BJ (cell line): ENCODE data around the gene KIF16B. TPM values are rescaled to one million over a fixed set of nuclear protein-coding genes. Genes with fewer than 3 reads are reported as not detected.
A peak's percentile ranks its signal among the peaks of the same experiment; 100 is the strongest.

Experiments used
- CTCF ChIA-PET: fragments of 350-600 bp; formaldehyde crosslinking; extraction: SDS; loops from one replicate; lab custom pipeline; 2021; ENCODE audit warnings: antibody characterized with exemption, inconsistent platforms; lab: Yijun Ruan, JAX
- POLR2A ChIA-PET: fragments of 300-600 bp; sonication (Branson Sonifier 250); formaldehyde crosslinking; extraction: SDS; loops from one replicate; lab custom pipeline; 2021; ENCODE audit warnings: antibody characterized with exemption; lab: Charles Lee
- DNase-seq: peaks from one replicate; pipeline ENCODE4 v3.0.0-alpha.2; 2011; ENCODE audit warnings: low read depth
- H3K27me3 ChIP-seq: 2 replicates; pipeline ENCODE4 v1.6.0; 2011; ENCODE audit warnings: low read length; ENCODE audit not compliant: control insufficient read depth, insufficient read depth
- H3K36me3 ChIP-seq: 2 replicates; pipeline ENCODE4 v1.5.1; 2011; ENCODE audit warnings: low read length; ENCODE audit not compliant: control insufficient read depth, insufficient read depth
- H3K4me3 ChIP-seq: 2 replicates; pipeline ENCODE4 v1.5.1; 2011; ENCODE audit warnings: low read depth, mild to moderate bottlenecking, control low read depth, low read length
- CTCF ChIP-seq: IDR thresholded peaks from 2 replicates; pipeline ENCODE4 v1.5.1; 2011; ENCODE audit warnings: low read depth, mild to moderate bottlenecking, control low read depth, inconsistent platforms, low read length, moderate library complexity; ENCODE audit not compliant: insufficient read depth
- polyA plus RNA-seq: library from polyadenylated mRNA; depleted of rRNA; stranded (reverse); fragments of >200 nt; gene quantifications from 2 replicates; pipeline ENCODE4 v1.2.3, GENCODE V29; 2011

KIF16B gene
- polyA plus RNA-seq, 1 experiment: 3.2 TPM

DNA sequence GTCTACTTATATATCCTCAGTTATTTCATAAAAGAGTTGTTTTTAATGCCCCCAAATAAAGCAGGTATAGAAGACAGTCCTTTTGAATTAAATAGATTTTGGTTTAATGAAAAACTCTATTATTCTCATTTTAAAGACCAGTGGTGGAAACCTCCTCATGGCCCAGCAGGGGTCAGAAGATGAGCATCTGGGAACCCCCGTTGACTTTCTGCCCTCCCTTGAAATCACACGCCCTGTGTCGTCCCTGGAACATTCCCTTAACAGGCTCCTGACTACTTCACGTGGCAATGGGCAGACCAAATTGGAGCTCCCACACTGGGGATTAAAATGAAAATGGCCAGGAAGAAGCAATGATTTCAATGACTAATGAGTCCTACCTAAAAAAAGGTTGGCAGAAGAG, 220.9 kb downstream of the KIF16B start:
- DNase-seq: no peak
- H3K27me3 ChIP-seq: no peaks in the 10 kb centered on the region
- TF ChIP-seq CTCF: no peak
- POLR2A ChIA-PET: no interaction called here
- no peak overlapping the region for H3K4me3 ChIP-seq
- CTCF ChIA-PET: no interaction called here
- H3K36me3 ChIP-seq: no peaks in the 10 kb centered on the region

DNA sequence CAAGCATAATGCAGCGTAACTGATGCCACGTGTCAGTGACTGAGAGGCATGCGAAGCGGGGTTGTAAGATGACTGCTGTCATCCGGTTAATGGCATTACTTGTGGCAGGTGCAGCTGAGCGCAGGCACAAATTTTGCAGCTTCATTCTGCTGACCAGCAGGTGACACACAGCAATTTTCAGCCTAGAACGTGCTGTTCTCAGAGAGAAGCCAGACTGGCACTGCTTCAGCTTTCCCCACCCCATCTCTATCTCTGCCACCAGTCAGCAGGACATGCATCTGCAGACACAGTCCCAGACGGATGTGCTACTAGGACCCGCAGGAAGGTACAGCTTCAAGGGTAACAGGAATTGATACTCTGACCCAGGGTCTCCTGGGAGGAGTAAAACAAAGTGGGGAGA, 221.8 kb downstream of the KIF16B start:
- no peak for DNase-seq
- no peak overlapping the region for H3K4me3 ChIP-seq
- POLR2A ChIA-PET: no interaction called here
- CTCF ChIA-PET: no interaction called here
- H3K36me3 ChIP-seq: no peaks in the 10 kb centered on the region
- TF ChIP-seq CTCF: no peak
- no peaks in the 10 kb centered on the region for H3K27me3 ChIP-seq

DNA sequence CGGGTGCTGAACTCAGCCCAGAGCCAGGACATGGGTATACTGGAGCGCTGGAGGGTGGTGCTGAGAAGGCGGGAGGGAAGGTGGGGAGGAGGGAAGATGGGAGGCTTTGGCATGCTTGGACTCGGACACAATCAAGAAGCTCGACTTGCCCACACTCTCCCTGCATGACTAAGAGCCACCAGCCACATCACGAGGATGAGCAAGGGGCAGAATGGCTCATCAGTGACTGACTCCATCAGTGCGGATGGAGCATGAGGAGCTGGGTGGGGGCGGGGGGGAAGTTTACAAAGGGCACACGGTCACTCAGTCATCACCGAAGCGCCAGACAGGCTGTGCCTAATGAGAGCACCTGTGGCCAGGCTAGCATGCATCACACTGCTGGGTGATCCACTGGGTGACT, 222.8 kb downstream of the KIF16B start:
- Histone ChIP-seq H3K4me3 (no peak overlapping the region), H3K36me3 (no peaks in the 10 kb centered on the region), H3K27me3 (no peaks in the 10 kb centered on the region)
- no peak for DNase-seq
- POLR2A ChIA-PET: no interaction called here
- no peak for TF ChIP-seq CTCF
- CTCF ChIA-PET: interaction anchor here (1.2 kb wide), 1 partner anchor 10 kb away, joined by 5 read pairs; no protein-coding TSS in a partner anchor

DNA sequence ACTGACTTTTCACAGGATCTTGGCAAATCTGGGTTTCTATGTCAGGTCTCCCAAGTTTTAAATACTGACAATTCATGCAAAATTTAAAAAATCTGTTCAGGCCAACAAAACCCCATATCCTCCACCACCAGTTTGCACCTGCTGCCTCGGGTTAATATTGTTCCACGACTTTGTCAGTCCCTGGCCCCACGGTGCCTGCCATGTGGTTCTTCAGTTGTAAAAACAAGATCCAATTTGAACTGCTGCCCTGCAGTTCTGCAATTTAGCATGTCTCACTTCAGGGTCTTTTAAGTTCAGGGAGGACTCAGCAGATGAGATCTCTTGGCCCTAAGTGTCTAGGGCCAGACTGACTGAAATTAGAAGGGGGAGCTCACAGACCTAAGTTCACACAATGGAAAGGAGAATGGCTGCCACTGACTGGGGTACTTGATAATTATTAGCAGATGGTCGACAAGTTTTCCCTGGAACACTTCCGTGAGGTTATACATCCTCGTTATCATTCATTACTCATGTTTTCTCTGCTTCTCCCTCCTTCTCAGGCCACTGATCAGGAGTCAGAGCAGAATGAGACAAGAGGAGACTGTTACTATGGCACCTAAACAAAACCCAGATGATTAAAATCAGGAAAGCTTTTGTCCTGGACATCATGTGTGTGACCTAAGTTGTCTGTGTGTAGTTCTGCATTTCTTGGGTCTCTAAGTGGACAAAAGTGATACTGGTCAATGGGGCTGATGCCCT, 223.6 kb downstream of the KIF16B start:
- Histone ChIP-seq H3K36me3 (no peaks in the 10 kb centered on the region), H3K27me3 (no peaks in the 10 kb centered on the region), H3K4me3 (no peak overlapping the region)
- no peak for TF ChIP-seq CTCF
- ChIA-PET POLR2A (no interaction called here), CTCF (interaction anchor here (0.7 to 1.2 kb wide), 2 partner anchors 9 to 10 kb away, joined by 5 read pairs; no protein-coding TSS in a partner anchor)
- DNase-seq: peak; percentile 44

DNA sequence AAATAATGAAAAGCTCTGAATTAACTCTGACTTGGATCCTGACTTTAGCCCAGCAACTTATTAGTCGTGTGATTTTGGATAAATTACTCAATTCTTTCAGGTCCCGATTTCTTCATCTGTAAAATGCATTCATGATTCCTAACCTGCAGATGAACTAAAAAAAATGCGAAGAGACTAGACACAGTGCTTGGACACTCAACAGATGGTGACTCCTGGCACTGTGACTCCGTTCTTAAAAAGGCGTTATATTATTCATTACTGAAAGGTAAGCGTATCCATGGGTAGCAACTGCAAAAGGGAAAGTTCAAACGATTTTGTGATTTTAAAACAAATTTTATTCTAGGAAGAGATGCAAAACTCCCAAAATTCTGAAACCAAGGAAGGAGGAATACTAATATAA, 226.3 kb downstream of the KIF16B start:
- H3K36me3 ChIP-seq: no peaks in the 10 kb centered on the region
- ChIA-PET CTCF (no interaction called here), POLR2A (no interaction called here)
- no peak overlapping the region for H3K4me3 ChIP-seq
- DNase-seq: no peak
- TF ChIP-seq CTCF: no peak
- H3K27me3 ChIP-seq: no peaks in the 10 kb centered on the region
